Hypothalamus (tissue), 51 donors: ENCODE data around the gene USP36.
A peak's percentile ranks its signal among the peaks of the same experiment; 100 is the strongest.
"Not testable (repeated sequence)": the region's sequence is repeated elsewhere in the genome, so short reads cannot be mapped to it uniquely, and the experiment has no call there.

Experiments used
- DNase-seq, 51 donors: peaks; one replicate each; lab custom pipeline; 2025; lab: John Stamatoyannopoulos, UW

Gene USP36

DNA sequence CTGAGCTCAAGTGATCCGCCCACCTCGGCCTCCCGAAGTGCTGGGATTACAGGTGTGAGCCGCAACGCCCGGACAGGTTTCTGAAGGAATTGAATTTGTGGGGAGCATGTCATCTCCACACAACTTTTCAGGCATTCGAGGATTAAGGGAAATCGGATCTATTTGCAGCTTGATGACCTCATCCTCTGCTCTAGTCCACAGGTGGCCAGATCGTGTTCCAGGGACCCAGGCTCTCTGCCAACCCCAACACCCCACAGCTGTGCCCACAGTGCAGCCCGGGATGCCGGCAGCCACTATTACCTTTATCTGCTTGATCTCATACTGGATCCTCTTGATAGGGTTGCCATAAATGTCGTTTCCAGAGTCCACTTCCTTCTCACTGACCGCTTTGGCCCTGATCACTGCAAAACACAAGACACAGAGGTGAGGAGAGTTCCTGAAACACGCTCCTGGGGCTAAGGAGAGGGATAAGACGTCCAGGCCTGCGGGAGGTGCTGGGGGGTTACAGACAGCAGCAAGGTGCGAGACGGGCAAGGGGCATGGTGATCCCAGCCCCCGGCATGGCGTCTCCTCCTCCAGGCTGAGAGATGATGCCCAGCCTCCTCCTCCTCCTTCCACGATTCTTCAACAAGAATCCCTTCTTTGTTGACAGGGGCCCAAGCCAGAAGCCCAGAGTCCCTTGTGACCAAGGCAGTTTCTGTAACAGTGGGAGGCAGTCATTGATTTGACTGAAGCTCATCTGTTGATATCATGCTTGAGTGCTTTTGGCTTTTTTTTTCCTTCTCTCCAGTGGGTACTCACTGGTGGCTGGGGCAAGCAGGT is 33.1 kb upstream of the USP36 start:
- peak in 29 of 51 donors; percentile 27 to 76 (median 58) for DNase-seq

DNA sequence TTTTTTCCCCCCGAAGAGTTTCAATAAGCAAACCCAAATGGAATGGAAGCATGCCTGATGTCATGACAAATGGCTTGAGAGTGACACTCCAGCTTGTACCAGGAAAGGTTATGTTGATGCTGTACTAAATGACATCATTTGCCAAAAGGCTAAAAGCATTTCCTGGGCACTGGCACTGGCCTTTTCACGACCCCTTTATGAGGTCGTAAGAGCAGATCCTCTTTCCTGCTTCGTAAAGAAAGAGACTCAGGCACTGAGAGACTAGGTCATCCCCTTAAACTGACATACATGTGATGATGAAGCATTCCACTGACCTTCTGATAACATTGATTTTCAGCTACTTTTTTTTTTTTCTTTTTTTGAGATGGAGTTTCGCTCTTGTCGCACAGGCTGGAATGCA is 31.9 kb upstream of the USP36 start:
- DNase-seq = no peak

DNA sequence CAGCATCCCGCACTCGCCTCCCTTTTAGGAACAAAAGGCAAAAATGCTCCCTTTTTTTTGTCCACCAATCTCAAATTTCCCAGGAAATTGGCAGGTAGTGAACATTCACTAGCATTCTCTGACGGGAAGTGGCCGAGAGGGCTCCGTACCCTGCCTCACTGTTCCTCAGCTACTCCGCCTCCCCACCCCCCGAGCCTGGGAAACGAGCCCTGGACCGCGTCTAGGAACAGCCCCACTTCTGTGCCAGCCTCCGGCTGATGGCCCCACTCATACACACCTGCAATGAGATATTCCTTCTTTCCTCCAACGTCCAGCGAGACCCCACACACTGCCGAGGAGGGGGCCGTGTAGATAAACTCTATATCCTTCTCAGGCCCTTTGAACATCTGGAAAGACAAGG is 30.0 kb upstream of the USP36 start:
- DNase-seq = peak in 2 of 51 donors; percentile 34 to 35

DNA sequence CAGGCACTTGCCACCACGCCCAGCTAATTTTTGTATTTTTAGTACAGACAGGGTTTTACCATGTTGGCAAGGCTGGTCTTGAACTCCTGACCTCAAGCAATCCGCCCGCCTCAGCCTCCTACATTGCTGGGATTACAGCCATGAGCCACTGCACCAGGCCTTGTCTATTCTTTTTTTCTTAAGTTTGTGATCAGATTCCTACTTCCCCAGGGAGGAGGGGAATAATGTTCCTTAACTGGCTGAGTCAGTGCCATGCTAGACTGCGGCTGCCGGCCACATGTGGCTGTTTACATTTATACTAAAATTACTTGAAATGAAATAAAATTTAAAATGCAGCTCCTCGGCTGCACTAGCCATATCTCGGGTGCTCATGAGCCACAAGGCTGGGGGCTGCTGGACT is 27.8 kb upstream of the USP36 start:
- no peak for DNase-seq

DNA sequence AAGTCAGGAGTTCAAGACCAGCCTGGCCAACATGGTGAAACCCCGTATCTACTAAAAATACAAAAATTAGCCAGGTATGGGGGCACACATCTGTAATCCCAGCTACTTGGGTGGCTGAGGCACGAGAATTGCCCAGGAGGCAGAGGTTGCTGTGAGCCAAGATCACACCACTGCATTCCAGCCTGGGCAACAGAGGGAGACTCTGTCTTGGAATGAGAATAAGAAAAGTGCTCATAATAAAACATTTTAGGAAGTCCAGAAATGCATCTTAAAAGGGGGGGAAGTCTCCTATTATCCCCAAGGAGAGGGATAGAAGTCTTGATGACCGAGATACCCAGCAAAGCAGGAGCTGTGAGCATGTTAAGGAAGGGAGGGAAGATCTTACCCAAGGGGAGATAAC is 26.4 kb upstream of the USP36 start:
- DNase-seq = not testable (repeated sequence)

DNA sequence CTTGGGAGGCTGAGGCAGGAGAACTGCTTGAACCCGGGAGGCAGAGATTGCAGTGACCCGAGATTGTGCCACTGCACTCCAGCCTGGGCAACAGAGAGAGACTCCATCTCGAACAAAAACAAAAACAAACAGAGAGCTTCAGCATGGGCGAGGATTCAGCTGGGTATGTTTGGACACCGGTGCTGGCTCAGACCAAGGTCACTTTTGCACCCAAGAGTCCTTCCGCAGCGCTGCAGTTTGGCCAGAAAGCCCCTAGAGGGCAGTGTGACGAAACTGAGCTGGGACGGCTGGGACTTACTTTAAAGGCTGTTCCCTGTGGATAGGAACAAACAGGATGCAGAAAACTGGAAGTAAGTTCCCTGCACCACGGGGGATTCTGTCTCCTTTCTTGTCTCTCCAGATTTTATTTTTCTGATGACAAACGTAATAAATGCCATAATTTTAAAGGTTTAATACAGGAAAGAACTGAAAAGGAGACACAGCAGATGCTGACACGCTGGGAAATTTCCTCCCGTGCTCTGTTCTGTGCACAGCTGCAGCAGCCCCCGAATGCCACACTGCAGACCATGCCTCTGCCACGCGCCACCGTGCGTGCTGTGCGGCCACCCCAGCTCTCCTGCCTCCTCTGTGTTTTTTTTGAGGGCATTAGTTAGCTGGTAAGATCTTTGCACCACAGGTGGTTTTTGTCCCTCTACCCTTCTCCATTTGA is 25.2 kb upstream of the USP36 start:
- DNase-seq = peak in 48 of 51 donors; percentile 26 to 89 (median 69)

DNA sequence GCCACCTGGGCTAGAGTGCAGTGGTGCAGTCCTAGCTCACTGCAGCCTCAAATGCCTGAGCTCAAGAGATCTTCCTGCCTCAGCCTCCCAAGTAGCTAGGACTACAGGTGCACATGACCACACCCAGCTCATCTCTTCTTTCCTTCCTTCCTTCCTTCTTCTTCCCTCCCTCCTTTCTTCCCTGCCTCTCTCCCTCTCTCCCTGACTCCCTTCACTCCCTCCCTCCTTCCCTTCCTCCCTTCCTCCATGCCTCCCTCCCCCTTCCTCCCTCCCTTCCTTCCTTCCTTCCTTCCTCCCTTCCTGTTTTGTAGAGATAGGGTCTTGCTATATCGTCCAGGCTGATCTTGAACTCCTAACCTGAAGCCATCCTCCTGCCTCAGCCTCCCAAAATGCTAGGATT is 23.5 kb upstream of the USP36 start:
- no peak for DNase-seq

DNA sequence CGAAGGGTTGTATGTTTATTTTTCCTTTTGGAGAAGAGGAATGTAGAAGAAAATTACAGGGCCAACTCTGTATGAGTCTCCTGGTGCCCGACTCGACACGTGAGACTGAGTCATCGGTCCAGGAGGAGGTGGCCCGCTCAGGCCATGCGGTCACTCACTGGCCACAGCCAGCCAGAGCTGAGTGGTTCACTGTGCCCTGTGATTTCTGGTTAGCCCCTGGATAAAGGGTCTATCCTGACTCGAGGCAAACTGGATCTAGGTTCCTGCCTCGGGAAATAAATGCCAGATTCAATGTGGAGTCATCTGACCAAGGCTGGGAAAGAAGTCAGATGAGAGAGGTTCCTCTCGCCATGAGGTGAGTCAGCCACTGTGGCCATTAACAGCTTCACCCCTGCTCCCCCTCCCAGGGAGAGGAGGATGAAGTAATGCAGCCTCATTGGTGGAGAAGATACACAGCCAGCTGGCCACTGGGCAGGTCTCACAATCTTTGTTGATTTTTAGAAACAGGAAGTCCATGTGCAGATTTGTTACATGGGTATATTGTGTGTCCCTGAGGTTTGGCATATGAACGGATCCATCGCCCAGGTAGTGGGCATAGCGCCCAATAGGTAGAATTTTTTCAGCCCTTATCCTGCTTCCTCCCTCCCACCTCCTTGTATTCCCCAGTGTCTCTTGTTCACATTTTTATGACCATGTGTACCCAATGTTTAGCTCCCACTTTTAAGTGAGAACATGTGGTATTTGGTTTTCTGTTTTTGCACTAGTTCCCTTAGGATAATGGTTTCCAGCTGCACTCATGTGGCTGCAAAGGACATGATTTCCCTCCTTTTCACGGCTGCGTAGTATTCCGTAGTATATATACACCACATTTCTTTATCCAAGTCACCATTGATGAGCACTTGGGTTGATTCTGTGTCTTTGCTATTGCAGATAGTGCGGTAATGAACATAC is 21.7 kb upstream of the USP36 start:
- peak in 15 of 51 donors; percentile 20 to 86 (median 42) for DNase-seq

DNA sequence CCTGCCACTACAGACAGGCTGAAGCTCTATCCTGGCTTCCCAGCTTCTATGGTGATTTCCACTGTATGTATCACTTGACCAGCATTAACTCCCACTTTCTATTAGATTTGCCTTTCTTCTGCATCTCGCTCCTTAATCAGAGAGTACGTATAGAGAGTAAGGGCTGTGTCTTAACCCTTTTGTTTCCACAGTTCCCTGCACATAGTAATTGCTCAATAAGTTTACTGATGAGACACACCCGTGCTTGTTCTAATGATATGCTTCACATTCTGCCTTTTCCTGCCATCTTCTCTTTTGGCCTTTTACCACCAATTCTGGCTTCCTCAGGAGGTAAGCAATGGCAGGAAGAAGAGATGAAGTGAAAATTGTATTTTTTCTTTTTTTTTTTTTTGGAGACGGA is 20.6 kb upstream of the USP36 start:
- DNase-seq = no peak

DNA sequence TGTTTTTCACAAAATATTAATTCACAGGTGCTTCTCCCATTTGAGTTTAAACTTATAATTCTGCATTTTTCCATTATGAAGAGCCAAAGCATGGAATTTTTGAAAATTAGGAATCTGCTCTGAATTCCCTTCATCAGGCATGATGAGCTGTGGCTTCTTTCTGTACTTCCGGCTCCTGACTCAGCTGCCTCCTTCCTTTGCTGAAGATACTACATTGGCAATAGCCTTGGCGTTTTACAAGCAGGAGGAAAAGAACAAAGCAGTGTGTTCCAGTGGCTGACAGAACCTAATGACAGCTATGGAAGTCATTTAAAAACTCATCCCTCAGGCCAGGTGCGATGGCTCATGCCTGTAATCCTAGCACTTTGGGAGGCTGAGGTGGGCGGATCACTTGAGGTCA is 18.4 kb upstream of the USP36 start:
- no peak for DNase-seq

DNA sequence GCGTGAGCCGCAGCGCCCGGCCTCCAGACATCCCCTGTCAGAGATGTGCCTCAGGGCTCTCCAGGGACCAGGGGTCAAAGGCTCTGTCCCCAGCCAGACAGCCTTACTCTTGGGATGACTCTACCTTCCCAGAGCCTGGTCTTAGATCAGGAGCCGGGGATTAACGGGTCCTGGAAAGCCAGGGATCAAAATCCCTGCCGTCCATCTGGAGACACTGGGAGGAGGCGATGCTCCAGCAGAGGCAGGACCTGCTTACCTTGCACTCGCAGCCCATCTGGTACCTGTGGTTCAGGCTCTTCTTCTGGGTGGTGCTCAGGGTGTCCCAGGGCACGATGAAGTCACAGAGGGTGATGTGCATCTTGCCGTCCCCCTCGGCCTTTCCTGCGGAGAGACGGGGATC is 16.7 kb upstream of the USP36 start:
- no peak for DNase-seq

DNA sequence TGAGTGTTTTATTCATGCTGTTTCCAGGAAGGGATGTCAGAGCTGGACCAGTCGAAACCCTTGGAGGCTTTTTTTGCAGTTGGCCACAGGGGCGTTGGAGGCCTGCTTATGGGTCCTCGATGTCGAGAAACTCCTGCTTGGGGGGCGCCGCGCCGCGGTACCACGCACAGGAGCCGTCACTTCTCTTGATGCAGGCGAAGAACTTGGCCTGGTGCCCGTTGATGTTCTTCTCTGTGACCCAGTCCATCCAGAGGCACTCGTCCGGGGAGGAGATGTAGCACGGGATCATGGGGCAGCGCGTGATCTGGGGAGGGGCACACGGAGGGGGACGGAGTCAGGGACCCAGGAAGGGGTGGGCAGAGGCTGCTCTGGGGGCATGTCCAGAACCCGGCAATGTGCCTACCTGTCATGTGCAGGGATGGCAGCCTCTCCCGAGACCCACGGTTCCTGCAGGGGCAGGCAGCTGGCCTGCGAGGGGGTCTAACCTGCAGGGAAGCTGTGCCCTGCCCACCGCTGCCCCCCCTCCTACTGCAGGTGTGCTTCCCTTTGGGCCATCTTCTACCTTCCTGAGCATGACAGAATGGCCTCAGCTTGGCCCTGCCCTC is 15.0 kb upstream of the USP36 start:
- no peak for DNase-seq

DNA sequence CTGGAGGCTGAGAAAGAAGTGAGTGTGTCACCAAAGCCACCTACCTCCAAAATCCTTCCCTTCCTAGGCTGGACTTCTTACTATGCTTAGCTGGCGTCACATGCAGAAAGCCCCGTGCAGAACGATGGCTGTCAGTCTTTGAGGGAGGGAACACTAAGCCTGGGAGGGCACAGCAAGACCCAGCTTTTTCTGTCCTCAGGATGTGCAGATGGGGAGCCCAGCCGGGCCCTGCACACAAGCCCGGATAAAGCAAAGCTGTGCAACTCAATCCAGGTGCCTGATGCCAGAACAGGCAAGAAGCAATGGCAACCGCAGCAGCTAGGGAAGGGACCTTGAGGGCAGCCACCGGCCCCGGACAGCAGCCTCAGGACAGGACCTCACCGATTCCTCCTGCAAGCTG is 13.9 kb upstream of the USP36 start:
- no peak for DNase-seq

DNA sequence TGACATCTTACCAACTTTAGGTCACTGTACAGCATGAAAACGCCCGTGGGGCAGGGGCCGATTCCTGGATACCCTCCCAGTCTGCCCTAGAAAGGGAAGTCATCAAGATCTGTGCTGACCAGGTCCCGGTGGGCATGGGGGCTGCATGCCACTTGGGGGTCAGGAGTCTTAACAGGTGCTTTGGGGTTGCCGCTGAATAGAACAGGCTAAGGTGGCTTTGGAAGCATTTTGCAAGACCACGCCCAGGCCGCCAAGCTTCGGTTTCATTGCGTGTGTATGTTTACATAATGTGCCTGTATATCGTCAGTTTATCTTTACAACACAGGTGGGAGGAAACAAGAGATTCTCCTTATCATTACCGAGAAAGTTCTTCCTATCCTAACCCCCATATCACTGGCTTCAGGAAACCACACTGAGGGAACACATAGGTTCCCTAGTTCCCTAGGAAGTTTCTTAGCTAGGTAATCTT is 13.3 kb upstream of the USP36 start:
- no peak for DNase-seq

DNA sequence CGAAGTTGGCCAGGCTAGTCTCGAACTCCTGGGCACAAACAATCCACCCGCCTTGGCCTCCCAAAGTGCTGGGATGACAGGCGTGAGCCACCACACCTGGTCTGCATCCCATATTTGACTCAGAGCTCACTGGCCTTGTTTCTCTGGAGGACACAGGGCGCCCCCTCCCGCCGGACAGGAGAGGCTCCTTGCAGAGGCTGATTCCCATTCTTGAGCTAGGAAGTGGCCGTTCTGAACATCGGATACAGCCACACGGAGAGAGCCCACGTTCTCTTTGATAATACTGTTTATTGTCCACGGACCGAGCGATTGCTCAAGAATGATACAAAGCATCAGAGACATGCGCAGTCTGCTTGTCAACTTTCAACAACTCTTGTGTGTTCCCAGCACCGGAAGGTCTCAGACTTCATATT is 12.1 kb upstream of the USP36 start:
- DNase-seq = no peak

DNA sequence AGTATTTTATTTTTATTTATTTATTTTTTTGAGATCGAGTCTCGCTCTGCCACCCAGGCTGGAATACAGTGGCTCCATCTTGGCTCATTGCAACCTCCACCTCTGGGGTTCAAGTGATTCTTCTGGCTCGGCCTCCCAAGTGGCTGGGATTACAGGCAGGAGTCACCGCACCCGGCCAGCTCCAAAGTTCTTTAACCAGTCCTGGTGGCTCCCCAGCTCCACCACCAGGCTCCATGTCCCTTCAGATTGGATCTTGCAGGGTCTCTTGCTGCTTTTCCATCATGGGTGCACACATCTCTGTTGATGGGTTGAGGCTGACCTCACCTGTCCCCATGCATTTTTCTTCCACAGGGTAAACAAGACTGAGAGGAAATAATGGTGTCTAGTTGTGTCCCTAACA is 8.4 kb upstream of the USP36 start:
- no peak for DNase-seq

DNA sequence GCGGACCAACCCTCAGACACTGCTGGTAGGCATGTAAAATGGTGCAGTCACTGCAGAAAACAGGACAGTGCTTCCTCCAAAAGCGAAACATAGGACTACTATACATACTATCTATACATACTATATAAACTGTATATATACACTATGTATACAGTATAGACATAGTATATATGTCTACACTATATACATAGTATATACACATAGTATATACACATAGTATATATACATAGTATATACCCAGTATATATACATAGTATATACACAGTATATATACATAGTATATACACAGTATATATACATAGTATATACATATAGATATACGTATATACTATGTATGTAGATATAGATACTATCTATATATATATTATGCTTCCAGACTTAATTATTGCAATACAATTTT is 6.4 kb upstream of the USP36 start:
- DNase-seq = no peak

DNA sequence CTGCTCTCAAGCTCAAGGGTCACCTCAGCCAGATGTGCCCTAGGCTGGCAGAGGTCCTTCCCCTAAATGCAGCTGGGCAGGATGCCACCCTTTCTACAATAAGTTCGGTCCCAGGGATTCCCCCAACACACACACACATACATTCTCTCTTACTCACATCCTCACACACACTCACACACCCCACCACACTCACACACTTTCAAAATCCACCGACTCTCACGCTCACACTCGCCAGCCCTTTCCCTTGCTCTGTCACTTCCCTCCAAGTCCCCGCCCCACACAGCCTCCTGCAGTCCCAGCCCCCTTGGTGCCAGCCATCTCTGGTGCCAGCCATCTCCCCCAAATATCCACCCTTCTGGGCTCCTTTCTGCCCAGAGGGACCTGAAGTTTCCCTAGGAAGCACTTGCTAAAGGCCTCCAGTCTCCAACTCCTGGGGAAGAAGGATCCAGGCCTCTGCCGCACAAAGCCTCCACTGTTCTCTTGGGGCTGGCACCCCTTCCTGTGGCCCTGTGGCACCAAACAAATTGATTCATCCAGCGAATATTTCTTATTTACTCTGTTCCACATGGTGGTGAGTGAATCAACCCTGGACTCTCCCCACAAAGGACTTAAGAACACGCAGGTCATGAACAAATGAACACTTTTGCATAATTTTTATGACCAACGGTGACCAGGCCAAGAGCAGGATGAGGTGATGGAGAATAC is 3.8 kb upstream of the USP36 start:
- peak in 18 of 51 donors; percentile 10 to 51 (median 28) for DNase-seq

DNA sequence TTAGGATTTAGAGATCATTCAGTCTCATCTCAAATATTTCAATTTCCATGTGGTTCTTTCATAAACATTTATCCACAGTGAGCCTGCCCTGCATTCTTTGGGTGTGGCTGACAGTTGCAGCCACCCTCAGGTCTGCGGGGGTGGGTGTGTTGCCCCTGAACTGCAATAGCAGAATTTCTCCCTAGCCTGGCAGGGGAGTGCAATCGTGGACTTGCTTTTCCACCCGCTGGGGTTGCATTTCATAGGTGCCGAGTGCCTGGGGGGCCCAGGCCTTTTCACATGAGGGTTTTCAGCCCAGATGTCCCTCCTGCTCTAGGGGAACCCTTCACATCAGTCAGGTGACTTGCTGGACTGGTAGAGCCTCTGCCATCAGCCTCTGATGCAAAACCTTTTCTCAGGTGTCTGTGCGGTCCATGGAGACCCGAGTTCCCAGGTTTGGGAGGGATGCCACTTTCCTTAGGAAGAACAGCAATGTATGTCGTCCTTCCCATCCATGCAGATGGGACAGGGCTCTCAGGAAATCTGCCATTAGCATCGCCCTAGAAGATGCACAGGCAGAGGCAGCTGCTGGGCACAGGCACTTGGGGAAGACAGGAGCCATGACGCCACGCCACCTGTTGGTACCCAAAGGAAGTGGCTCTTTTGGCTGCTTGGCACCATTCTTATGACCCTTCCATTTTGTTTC is 2.4 kb upstream of the USP36 start:
- DNase-seq = no peak

DNA sequence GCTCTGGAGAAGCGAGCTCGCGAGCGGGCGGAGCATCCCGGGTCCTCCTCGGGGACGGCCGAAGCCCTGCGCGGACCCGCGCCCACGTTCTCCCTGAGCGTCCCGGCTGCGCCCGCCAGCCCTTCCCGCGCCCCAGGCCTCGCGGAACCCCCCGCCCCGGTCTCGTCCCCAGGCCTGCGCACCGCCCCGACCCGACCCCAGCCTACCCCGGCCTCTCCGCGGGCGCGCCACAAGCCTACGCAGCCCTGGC is 159 bp downstream of the USP36 start:
- DNase-seq = no peak
